HepG2 (cell line): ENCODE data around the gene AP2A2. TPM values are rescaled to one million over a fixed set of nuclear protein-coding genes. Genes with fewer than 3 reads are reported as not detected.

Experiments used
- ARNT2 ChIP-seq: sonication (generic); formaldehyde crosslinking; IDR thresholded peaks from 2 replicates; pipeline ENCODE4 v1.8.0; 2022; ENCODE audit warnings: mild to moderate bottlenecking, low read depth, missing genetic modification reagents, moderate library complexity
- CREM ChIP-seq, 2 experiments: sonication (generic) in 1 of 2; formaldehyde crosslinking in 1 of 2; IDR thresholded peaks; 2 replicates each; pipeline versions ENCODE4 v1.4.0 to v1.6.1; 2016 to 2020; ENCODE audit warnings: antibody characterized with exemption in 1 of 2, mild to moderate bottlenecking in 1 of 2, missing genetic modification reagents in 1 of 2
- RARG ChIP-seq: sonication (generic); formaldehyde crosslinking; IDR thresholded peaks from 2 replicates; pipeline ENCODE4 v1.4.0; 2020; ENCODE audit warnings: low read depth, mild to moderate bottlenecking, missing genetic modification reagents
- RFX5 ChIP-seq: IDR thresholded peaks from 2 replicates; pipeline ENCODE4 v1.6.1; 2011; ENCODE audit warnings: low read depth, low read length, improper control_type of control experiment
- SP2 ChIP-seq: sonication (generic); formaldehyde crosslinking; IDR thresholded peaks from 2 replicates; pipeline ENCODE4 v1.5.1; 2020; ENCODE audit warnings: mild to moderate bottlenecking, missing genetic modification reagents
- U2AF2 ChIP-seq: fragments of 200-400 bp; formaldehyde crosslinking; IDR thresholded peaks from 2 replicates; pipeline ENCODE4 v1.6.1; 2017; ENCODE audit warnings: low read depth, mild to moderate bottlenecking, low read length
- ZFAT ChIP-seq: sonication (generic); formaldehyde crosslinking; conservative IDR thresholded peaks from 2 replicates; pipeline ENCODE4 v1.8.1; 2023; ENCODE audit warnings: missing genetic modification reagents, inconsistent platforms
- ZMYM3 ChIP-seq: sonication (generic); formaldehyde crosslinking; IDR thresholded peaks from 2 replicates; pipeline ENCODE4 v1.5.1; 2020; ENCODE audit warnings: mild to moderate bottlenecking, missing genetic modification reagents
- ZNF530 ChIP-seq: sonication (generic); formaldehyde crosslinking; IDR thresholded peaks from 2 replicates; pipeline ENCODE4 v1.5.0; 2020; ENCODE audit warnings: low read depth, mild to moderate bottlenecking, missing genetic modification reagents
- ZNF543 ChIP-seq: sonication (generic); formaldehyde crosslinking; IDR thresholded peaks from 2 replicates; pipeline ENCODE4 v1.4.0; 2020; ENCODE audit warnings: mild to moderate bottlenecking, missing genetic modification reagents
- ZNF549 ChIP-seq: sonication (generic); formaldehyde crosslinking; IDR thresholded peaks from 2 replicates; pipeline ENCODE4 v1.5.0; 2020; ENCODE audit warnings: missing genetic modification reagents
- ZNF552 ChIP-seq: sonication (generic); formaldehyde crosslinking; IDR thresholded peaks from 2 replicates; pipeline ENCODE4 v1.9.0; 2022; ENCODE audit warnings: missing genetic modification reagents, mild to moderate bottlenecking, borderline replicate concordance
- polyA plus RNA-seq, 8 experiments: library from polyadenylated mRNA; depleted of rRNA in 3 of 8; stranded (reverse) in 7 of 8; unstranded in 1 of 8; fragments of >200 nt; fragmentation: Illumina TruSeq in 4 of 8; extraction: Trizol in 4 of 8; gene quantifications; 2 replicates each; pipeline versions ENCODE4 v1.2.1 to v1.2.3, GENCODE V29; 2011 to 2016; ENCODE audit warnings: low read depth in 4 of 8, missing spikeins in 1 of 8, mixed read lengths in 1 of 8; ENCODE audit not compliant: insufficient read depth in 1 of 8
- total RNA-seq, 5 experiments: library from RNA; depleted of rRNA; stranded (reverse); fragments of >200 nt; fragmentation: Illumina TruSeq; extraction: Trizol; gene quantifications; 2 replicates each; pipeline ENCODE4 v1.2.3, GENCODE V29; 2016; ENCODE audit warnings: low read depth in 1 of 5
- TF ChIP-seq, protein P1 (sequence below): sonication (generic); formaldehyde crosslinking; IDR thresholded peaks from 2 replicates; pipeline ENCODE4 v1.9.0; 2021; ENCODE audit warnings: missing genetic modification reagents, borderline replicate concordance
- TF ChIP-seq, protein P2 (sequence below): sonication (generic); formaldehyde crosslinking; IDR thresholded peaks from 2 replicates; pipeline ENCODE4 v1.9.0; 2021; ENCODE audit warnings: missing genetic modification reagents, borderline replicate concordance
- TF ChIP-seq, protein P3 (sequence below): conservative IDR thresholded peaks from 2 replicates; pipeline ENCODE4 v1.6.1; 2018; ENCODE audit warnings: missing genetic modification reagents
- TF ChIP-seq, protein P4 (sequence below): IDR thresholded peaks from 2 replicates; pipeline ENCODE4 v1.6.1; 2016; ENCODE audit warnings: low read depth
- TF ChIP-seq, protein P5 (sequence below): sonication (generic); formaldehyde crosslinking; IDR thresholded peaks from 2 replicates; pipeline ENCODE4; 2020; ENCODE audit warnings: missing genetic modification reagents, mild to moderate bottlenecking, borderline replicate concordance
- TF ChIP-seq, protein P6 (sequence below): sonication (generic); formaldehyde crosslinking; IDR thresholded peaks from 2 replicates; pipeline ENCODE4 v1.4.0; 2020; ENCODE audit warnings: mild to moderate bottlenecking, missing genetic modification reagents

Gene AP2A2
- total and polyA plus RNA-seq, 2 of the 13 experiments (the other 11 are each of a cell fraction or from before 2014, with no cell fraction given): 25.7 to 75.7 TPM

DNA sequence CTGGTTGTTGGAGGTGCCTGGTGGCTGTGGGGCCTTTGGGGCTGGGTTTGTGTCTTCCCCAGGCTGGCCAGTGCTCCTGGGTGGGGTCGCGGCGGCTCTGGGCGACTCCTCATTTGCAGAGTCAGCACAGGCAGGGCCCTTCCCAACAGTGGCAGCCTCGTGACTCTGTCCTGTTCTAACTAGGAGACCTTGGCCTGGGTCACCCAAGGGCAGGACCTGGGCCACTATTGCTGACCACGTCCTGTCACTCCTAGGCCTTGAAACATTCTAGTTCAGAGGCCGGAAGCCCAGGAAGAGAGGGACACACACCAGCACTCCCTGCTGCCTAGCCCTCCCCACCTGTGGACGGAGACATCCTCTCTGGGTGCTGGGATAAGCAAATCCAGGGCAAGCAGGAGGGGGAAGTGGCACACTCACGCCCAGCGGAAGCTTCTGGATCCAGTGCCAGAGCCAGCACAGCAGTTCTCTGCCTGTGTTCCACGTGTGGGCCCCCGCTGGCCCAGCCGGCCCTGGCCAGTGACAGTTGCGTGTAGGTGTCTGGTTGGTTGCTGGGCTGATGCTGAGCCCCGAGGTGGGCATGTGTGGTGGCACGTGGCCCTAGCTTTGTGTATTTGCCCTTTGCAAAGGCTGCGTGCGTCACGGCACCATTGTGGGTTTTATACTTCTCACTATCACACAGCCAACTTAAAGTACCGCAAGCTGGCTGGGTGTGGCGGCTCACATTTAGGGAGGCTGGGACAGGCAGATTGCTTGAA lies 10.7 kb upstream of the AP2A2 start (continued):
- TF ChIP-seq, protein P1, sequence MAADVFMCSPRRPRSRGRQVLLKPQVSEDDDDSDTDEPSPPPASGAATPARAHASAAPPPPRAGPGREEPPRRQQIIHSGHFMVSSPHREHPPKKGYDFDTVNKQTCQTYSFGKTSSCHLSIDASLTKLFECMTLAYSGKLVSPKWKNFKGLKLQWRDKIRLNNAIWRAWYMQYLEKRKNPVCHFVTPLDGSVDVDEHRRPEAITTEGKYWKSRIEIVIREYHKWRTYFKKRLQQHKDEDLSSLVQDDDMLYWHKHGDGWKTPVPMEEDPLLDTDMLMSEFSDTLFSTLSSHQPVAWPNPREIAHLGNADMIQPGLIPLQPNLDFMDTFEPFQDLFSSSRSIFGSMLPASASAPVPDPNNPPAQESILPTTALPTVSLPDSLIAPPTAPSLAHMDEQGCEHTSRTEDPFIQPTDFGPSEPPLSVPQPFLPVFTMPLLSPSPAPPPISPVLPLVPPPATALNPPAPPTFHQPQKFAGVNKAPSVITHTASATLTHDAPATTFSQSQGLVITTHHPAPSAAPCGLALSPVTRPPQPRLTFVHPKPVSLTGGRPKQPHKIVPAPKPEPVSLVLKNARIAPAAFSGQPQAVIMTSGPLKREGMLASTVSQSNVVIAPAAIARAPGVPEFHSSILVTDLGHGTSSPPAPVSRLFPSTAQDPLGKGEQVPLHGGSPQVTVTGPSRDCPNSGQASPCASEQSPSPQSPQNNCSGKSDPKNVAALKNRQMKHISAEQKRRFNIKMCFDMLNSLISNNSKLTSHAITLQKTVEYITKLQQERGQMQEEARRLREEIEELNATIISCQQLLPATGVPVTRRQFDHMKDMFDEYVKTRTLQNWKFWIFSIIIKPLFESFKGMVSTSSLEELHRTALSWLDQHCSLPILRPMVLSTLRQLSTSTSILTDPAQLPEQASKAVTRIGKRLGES (CRISPR knock-in tag): no peak
- TF ChIP-seq, protein P2, sequence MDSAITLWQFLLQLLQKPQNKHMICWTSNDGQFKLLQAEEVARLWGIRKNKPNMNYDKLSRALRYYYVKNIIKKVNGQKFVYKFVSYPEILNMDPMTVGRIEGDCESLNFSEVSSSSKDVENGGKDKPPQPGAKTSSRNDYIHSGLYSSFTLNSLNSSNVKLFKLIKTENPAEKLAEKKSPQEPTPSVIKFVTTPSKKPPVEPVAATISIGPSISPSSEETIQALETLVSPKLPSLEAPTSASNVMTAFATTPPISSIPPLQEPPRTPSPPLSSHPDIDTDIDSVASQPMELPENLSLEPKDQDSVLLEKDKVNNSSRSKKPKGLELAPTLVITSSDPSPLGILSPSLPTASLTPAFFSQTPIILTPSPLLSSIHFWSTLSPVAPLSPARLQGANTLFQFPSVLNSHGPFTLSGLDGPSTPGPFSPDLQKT (CRISPR knock-in tag): no peak
- TF ChIP-seq, protein P3, sequence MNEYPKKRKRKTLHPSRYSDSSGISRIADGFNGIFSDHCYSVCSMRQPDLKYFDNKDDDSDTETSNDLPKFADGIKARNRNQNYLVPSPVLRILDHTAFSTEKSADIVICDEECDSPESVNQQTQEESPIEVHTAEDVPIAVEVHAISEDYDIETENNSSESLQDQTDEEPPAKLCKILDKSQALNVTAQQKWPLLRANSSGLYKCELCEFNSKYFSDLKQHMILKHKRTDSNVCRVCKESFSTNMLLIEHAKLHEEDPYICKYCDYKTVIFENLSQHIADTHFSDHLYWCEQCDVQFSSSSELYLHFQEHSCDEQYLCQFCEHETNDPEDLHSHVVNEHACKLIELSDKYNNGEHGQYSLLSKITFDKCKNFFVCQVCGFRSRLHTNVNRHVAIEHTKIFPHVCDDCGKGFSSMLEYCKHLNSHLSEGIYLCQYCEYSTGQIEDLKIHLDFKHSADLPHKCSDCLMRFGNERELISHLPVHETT (CRISPR knock-in tag): peak; percentile 24; the same call in 1 of the 2 replicates
- TF ChIP-seq, protein P4, sequence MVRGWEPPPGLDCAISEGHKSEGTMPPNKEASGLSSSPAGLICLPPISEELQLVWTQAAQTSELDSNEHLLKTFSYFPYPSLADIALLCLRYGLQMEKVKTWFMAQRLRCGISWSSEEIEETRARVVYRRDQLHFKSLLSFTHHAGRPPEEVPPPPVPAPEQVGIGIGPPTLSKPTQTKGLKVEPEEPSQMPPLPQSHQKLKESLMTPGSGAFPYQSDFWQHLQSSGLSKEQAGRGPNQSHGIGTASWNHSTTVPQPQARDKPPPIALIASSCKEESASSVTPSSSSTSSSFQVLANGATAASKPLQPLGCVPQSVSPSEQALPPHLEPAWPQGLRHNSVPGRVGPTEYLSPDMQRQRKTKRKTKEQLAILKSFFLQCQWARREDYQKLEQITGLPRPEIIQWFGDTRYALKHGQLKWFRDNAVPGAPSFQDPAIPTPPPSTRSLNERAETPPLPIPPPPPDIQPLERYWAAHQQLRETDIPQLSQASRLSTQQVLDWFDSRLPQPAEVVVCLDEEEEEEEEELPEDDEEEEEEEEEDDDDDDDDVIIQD (CRISPR knock-in tag): no peak
- TF ChIP-seq RFX5 (no peak), ZNF549 (no peak), ZFAT (CRISPR knock-in tag) (no peak), CREM (IDR thresholded peaks at IDR 0.05) (peak; percentile 37; the same call in 1 of the 2 replicates), CREM (CRISPR knock-in tag; IDR thresholded peaks at IDR 0.05) (no peak), ZNF530 (CRISPR knock-in tag) (no peak), ZNF552 (CRISPR knock-in tag) (no peak), ZNF543 (CRISPR knock-in tag) (no peak), U2AF2 (no peak), RARG (CRISPR knock-in tag) (no peak), SP2 (CRISPR knock-in tag) (no peak), ARNT2 (CRISPR knock-in tag) (no peak), ZMYM3 (CRISPR knock-in tag) (peak; percentile 13; the same call in 1 of the 2 replicates)
- TF ChIP-seq, protein P5, sequence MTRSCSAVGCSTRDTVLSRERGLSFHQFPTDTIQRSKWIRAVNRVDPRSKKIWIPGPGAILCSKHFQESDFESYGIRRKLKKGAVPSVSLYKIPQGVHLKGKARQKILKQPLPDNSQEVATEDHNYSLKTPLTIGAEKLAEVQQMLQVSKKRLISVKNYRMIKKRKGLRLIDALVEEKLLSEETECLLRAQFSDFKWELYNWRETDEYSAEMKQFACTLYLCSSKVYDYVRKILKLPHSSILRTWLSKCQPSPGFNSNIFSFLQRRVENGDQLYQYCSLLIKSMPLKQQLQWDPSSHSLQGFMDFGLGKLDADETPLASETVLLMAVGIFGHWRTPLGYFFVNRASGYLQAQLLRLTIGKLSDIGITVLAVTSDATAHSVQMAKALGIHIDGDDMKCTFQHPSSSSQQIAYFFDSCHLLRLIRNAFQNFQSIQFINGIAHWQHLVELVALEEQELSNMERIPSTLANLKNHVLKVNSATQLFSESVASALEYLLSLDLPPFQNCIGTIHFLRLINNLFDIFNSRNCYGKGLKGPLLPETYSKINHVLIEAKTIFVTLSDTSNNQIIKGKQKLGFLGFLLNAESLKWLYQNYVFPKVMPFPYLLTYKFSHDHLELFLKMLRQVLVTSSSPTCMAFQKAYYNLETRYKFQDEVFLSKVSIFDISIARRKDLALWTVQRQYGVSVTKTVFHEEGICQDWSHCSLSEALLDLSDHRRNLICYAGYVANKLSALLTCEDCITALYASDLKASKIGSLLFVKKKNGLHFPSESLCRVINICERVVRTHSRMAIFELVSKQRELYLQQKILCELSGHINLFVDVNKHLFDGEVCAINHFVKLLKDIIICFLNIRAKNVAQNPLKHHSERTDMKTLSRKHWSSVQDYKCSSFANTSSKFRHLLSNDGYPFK (CRISPR knock-in tag): peak; percentile 39; the same call in 1 of the 2 replicates
- TF ChIP-seq, protein P6, sequence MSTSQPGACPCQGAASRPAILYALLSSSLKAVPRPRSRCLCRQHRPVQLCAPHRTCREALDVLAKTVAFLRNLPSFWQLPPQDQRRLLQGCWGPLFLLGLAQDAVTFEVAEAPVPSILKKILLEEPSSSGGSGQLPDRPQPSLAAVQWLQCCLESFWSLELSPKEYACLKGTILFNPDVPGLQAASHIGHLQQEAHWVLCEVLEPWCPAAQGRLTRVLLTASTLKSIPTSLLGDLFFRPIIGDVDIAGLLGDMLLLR (CRISPR knock-in tag): no peak
